COLO668 (cell line): ENCODE results near the gene ZBTB42.
A peak's percentile ranks its signal among the peaks of the same experiment; 100 is the strongest.
"Not testable (repeated sequence)": the region's sequence is repeated elsewhere in the genome, so short reads cannot be mapped to it uniquely, and the experiment has no call there.

Source experiments
- DNase-seq: peaks from one replicate; lab custom pipeline; 2025; ENCODE audit not compliant: unreplicated experiment; lab: John Stamatoyannopoulos, UW

Gene ZBTB42

DNA sequence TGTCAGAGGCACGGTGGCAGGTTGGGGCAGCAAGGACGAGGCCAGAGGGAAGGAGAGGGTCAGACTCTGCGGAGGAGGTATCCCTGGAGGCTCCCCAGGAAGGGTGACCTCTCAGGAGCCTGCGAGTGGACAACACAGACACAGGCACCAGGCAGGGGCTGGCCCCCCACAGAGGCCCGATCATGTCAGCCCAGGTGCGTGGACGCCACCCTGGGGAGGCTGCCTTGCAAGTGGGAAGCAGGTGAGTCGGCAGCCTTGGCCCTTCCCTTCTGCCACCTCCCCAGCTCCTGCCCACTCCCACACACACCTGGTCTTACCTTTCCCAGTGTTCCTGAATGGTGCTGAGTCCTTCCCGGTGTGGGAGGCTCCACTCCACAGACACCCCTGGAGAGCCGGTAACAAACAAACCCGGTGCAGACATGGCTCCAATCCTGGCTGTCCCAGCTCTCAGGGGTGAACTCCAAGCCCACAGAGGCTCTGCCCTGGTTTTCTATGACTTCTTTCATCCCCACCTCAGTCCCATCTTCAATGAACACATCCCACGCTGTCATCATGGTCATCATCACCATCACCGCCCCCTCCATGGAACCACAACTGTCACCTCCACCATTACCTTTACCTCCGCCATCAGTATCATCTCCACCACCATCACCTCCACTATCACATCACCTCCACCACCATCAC is 5.2 kb downstream of the ZBTB42 start:
- DNase-seq = no peak

DNA sequence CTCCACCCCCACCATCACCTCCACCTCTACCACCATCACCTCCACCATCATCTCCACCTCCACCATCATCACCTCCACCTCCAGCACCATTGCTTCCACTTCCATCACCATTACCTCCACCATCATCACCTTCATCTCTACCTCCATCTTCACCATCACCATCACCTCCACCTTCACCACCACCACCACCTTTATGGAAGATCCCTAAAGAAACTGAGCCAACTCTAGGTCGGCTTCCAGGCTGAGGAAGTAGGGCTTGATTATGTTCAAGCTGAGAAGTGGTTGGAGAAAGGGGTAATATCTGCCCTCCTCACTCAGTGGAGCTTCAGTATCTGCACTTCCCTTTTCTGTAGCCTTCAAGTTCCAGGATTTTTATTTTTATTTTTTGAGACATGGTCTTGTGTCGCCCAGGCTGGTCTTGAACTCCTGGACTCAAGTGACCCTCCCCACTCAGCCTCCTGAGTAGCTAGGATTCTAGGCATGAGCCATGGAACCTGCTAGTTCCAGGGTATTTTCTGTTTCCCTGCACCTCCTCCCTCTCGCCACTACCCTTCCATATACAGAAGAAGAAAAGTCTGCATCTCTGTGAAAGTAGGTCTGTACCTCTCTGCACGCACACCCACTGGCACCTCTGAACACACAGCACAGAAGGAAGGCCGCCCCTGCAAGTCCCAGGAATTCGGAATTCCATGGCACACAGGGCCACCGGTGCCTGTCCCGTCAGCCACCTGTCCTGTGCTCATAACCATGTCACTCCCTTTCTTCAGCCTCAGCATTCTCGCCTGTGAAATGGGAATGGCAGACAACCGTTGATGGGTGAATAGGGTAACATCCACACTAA is 5.9 kb downstream of the ZBTB42 start:
- DNase-seq = no peak

DNA sequence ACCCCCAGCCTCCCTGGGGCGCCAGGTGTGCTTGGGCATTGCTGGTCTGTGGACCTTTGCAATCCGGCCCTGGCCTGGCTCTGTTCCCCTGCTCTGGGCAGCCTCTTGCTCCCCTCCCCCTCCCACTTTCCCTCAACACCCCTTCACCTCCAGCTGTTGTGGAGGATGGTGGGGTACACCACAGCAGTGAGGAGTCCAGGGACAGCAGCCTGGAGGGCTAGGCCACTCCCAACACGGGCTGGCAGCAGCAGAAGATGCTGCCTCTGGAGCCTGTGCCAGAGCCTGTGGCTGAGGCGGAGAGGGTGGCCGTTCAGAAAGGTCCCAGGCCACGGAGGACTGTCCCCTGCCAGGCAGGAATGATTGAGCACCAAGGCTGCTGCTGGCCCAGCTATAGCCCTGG is 7.6 kb downstream of the ZBTB42 start:
- no peak for DNase-seq

DNA sequence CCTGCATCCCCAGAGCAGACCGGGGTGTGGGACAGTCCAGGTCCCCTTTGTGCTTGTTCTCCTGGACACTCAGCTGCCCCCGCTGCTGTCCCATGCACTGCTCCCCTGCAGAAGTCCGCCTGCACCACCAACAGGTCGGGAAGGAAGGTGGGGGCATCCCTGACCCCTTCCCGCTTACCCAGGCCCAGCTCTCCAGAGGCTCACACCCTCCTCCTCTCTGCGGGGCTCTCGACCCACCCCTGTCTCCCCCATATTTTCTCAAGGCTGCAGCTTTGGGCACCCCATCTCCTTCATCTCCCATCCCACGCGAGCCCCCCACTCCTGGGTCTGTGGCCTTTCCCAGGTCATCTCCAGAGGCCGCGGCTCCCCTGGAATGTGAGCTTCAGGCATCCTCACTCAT is 9.4 kb downstream of the ZBTB42 start:
- no peak for DNase-seq

DNA sequence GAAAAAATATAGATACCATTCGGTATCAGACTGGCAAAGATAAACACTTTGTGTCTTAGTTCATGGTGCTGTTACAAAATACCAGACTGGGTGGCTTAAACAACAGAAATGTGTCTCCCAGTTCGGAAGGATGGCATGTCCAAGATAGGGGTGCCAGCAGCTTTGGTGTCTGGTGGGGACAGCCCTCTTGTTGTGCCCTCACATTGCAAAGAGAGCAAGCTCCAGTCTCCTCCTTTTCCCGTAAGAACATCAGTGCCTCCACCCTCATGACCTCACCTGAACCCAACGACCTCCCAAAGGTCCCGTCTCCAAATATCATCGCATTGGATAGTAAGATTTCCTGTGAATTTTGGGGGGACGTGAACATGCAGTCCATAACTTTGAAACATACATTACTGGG is 12.4 kb downstream of the ZBTB42 start:
- no peak for DNase-seq

DNA sequence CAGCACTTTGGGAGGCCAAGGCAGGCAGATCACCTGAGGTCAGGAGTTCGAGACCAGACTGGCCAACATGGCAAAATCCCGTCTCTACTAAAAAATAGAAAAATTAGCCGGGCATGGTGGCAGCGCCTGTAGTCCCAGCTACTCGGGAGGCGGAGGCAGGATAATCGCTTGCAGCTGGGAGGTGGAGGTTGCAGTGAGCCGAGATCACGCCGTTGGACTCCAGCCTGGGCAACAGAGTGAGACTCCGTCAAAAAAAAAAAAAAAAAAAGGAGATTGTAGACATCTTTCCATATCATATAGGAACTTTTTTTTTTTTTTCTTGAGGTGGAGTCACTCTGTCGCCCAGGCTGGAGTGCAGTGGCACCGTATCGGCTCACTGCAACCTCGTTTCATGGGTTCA is 13.8 kb downstream of the ZBTB42 start:
- not testable (repeated sequence) for DNase-seq

DNA sequence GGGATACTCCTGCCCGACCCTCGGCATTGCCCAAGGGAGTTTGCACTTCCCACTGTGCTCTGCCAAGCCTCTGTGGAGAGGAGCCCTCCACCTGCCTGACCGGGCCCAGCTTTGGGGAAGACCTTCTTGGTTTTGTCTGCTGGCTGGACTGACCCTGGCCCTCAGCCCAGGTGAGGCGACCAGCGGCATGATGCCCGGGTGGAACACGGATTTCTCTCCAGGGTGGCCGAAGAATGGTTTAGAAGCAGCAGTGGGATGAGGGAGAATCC is 15.6 kb downstream of the ZBTB42 start:
- DNase-seq = no peak

DNA sequence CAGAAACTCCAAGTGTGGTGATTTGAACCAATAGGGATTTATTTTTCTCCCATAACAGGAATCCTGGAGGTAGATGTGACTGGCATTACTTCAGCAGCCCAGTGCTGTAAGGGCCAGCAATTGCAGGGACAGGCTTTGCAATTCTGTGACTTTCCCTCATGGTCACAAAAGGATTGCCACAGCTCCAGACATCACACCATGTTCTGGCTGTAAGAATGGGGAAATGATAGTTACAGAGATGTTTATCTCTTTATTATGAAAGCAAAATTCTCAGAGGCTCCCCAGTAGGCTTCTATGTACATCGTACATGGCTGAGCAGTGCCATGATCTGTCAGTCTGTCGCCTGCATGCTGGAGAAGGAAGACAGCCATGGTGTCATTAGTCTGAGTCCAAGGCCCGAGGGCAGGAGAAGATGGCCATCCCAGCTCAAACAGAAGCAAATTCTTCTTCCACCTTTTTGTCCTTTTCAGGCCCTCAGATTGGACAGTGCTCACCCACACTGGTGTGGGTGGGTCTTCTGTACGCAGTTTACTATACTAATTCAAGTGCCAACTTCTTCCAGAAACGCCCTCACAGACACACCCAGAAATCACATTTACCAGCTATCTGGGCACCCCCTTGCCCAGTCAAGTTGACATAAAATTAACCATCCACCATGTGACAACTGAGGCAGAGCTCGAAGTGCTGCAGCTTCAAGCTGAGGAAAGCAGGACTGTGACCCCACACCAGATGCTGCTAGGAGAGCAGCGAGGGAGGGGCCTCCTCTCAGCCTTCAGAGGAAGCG is 17.2 kb downstream of the ZBTB42 start:
- DNase-seq = no peak

DNA sequence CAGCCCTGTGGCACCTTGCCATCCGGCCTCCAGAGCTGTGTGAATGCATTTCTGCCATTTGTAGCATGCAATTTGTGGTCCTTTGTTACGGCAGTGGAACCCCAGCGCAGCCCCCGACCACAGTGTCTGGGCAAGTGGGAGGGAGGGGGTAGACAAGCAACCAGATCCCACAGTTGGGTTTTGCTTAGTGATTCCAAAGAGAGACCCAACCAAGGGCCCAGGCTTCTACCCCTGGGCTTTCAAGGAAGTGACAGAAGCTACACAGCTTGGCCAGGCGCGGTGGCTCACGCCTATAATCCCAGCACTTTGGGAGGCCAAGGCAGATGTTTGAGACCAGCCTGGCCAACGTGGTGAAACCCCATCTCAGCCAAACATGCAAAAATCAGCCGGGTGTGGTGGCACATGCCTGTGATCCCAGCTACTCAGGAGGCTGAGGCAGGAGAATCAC is 17.8 kb downstream of the ZBTB42 start:
- DNase-seq = no peak

DNA sequence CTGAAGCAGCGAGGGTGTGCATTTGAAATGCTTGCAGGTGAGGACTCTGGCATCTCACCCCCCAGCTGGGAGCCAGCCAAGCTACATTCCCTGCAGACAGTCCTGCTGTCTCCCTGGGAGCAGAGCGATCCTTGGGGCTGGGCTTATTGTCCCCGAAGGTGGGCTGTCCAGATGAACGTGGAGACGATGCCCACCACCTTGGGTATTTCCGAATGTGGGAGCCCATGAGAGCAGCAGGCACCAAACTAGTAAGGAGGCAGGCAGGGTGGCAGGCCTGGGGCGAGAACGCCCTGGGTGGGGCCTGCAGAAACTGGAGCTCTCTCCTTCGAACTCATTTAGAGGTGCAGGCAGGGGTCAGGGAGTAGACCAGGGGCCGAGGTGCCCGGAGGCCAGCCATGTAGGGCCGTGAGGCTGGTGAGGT is 18.5 kb downstream of the ZBTB42 start:
- no peak for DNase-seq

DNA sequence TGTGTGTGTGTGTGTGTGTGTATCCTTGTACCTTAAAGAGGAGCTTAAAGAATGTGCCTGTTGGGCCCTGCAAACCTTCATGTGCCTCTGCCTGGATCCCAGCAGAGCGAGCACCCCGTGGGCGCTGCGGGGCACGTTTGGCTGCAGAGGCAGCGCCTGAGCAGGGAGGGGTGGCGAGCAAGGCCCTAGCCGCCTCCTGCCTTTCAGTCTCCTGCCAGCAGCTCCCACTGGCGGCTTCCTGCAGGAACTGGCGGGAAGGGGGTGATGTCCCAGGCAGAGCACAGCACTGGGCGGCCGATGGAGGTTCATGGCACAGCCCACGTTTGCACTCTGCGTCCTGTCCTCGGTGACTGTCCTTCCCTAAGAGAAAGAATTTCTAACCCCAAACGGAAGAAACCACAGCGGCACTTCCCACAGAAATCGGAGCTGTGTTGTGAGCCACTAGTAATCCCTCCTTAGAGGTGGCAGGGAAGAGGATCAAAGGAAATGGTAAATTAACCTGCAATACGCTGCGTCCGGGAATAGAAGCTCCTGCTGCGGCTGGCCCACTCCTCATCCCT is 19.8 kb downstream of the ZBTB42 start:
- DNase-seq = peak; percentile 66

DNA sequence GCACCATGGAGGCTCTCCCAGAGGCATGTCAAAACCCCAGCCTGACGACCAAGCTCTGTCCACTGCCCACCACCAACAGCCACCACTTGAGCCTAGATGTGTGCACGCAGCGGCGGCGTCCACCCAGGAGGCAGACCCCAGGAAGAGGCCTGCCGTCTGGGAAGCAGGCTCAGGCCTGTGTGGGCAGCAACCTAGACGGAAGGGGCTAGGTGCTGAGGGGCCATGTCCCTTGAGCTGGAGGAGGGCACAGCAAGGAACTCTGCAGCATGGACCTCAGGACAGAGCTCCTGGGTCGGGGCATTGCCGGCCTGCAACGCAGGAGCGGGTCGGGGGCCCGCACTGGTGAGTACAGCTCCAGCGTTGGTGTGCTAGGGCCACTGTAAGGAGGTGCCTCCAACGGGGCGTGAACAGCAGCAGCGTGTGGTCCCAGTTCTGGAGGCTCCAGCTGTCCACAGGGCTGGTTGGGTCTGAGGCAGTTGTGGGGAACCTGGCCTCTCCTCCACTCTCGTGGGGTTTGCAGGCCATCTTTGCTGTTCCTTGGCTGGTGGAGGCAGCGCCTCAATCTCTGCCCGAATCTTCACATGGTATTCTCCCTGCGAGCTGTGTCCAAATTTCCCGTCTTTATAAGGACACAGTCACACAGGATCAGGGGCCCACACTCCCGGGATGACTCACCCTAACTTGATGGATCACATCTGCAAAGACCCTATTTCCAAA is 20.5 kb downstream of the ZBTB42 start:
- no peak for DNase-seq

DNA sequence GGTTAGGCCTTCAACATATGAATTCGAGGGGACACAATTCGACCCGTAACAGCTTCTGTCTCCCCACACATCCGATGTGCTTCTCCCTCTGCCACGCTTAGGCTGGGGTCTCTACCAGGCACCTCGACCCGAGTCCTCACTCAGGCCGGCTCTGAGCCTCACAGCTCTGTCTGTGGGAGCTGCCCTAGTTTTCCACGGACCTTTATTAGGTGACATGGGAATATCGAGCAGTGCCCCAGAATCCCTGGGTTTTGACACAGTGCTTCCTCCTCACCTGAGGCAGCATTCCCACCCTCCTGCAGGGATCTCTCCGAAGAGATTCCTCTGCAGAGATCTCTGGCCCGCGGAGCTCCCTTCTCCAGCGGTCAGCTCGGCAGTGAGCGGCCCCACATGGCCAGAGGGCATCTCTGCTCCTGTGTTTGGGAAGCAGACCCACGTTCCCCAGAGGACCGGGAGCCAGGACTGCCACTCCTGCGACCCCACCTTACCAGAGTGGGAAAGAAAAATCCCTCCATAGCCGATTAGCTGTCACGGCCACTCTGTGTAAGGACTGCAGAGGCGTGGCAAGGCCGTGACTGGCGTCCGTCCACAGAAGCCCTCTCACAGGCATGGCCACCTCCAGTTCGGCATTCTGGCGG is 21.2 kb downstream of the ZBTB42 start:
- no peak for DNase-seq

DNA sequence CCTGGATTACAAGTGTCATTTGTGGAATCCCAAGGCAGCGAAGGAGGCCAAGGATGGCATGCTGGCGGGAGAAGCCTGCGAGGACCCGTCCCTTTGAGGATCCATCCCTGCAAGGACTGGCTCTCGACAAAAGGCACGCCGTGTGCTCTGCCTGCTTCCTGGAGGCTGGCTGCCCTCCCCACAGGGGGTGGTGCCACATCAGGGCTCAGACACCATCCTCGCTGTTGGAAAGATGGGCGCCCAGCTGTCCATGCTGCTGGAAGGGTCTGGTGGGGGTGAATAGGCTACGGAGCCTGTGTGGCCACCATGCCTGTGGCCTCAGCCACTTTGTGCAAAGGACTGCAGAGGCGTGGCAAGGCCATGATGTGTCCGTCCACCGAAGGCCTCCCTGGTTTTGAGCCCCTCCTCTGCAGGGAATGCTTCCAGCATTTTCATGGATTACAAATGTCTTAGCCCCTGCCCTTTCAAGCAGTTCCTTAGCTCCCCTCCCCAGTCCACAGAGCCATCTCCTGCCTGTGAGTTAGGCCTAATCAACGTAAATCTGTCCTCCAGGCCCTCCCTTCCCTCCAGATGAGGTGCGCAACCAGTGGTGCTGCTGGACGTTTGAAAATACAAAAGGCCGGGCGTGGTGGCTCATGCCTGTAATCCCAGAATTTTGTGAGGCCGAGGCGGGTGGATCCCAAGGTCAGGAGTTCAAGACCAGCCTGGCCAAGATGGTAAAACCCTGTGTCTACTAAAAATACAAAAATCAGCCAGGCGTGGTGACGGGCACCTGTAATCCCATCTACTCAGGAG is 22.1 kb downstream of the ZBTB42 start:
- DNase-seq = no peak

DNA sequence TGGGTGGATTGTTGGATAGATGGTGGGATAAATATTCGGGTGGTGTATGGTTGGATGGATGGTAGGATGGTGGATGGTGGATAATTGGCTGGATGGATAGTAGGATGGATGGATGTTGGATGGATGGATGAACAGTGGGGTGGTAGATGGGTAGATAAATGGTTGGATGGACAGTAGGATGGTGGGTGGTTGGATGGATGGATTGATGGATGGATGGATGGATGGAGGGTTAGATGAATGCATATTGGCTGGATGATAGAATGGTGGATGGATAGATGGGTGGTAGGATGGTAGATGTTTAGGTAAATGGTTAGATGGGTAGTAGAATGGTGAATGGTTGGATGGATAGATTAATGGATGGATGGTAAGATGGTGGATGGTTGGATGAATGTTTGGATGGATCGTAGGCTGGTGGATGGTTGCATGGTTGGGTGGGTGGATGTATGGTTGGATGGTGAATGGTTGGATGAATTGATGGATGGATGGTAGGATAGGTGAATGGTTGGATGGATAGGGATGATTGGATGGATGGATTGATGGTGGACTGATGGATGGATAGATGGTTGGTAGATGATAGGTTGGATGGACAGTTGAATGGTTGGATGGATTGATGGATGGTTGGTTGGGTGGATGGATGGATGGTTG is 23.6 kb downstream of the ZBTB42 start:
- DNase-seq = no peak

DNA sequence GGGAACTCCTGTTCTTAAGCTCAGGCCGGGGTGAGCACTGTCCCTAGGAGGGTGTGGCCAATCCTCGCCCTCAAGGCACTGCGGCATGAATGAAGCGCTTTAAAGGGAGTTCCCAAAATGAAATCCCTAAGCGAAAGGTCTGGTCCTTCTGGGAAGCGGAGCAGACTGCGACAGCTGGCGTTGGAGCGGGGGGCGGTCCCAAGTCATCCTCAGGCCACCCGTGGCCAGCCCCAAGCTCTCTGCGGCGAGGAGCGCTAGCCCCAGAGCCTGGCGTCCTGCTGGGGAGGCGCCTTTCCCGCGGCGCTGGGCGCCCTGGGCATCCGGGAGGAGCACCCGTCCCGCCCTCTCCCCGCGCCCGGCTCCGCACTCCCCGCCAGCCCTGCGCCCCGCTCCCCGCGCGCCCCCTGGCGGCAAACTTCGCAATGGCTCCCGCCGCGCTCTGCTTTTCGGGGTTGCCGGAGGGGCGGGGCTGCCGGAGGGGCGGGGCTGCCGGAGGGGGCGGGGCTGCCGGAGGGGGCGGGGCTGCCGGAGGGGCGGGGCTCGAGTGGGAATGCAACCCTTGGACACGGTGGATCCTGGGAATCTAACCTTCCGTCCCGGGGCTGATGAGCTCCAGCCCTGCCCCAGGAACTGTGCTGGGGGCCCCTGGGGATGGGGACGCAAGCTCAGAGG is 25.4 kb downstream of the ZBTB42 start:
- peak; percentile 89 for DNase-seq

DNA sequence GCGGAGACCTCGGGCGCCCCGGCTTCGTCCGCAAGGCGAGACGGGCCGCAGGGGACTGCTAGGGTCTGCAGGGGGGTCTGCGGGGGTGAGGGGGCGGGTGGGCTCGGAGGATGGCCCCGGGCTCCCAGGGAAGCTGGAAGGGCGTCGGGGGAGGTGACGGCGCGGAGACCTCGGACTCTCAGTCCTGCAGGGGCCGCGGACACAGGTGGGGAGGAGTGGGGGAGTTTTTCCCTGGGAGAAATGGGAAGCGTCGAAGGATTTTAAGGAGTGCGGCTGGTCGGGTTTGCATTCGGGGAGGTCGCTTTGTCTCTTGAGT is 25.9 kb downstream of the ZBTB42 start:
- no peak for DNase-seq

DNA sequence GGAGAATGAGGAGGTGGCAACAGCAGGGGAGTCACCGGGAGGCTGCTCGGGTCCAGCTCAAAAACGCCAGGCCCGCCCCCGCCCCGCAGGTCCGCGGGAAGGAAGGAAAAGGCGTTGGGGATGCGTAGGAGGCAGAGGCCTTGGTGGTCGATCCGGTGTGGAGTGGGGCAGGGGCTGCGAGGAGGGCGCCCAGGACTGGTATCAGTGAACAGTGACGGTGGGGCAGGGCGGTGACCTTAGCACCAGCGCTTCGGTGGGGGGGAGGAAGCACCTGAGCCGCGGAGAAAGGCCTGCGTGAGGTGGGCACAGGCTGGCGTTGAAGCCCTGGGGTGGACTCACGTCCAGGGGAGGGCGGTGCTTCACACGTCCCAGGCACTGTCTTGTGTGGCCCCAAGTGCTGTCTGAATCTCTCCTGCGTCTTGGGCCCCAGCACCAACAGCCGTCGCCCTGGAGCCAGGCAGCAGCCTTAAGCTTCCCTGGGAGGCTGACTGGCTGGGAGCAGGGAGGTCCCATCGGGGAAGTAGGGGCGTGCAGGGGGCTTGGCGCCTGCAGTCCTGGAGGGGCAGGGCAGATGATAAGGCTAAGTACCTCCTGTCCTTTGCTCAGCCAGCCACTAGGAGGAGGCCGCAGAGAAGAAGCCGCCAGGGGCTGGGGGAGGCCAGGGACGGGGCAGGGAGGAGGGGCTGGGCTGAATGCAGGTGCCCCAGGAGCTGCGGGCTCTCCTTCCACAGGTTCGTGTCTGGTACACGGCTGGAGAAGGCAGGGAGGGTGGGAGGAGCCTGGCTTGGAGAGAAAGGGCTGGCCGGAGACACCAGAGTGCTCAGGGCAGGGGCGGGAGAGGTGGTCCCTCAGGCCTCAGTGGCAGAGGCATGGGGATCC is 26.5 kb downstream of the ZBTB42 start:
- DNase-seq = peak; percentile 64
